SK-N-SH (cell line): ENCODE results near the gene RHBDF2. TPM values are rescaled to one million over a fixed set of nuclear protein-coding genes. Genes with fewer than 3 reads are reported as not detected.

Experiments
- CTCF ChIA-PET: fragments of 300-600, 350-600 bp; formaldehyde crosslinking; extraction: SDS; loops from one replicate; lab custom pipeline; 2021; lab: Yijun Ruan, JAX
- POLR2A ChIA-PET: fragments of 350-600 bp; sonication (Branson Sonifier 250); formaldehyde crosslinking; extraction: SDS; loops from one replicate; lab custom pipeline; 2020; ENCODE audit warnings: antibody characterized with exemption, inconsistent platforms; lab: Yijun Ruan, JAX
- DNase-seq: peaks from one replicate; pipeline ENCODE4 v3.0.0; 2012
- H2AFZ ChIP-seq: fragments of 200-600 bp; sonication (generic); 2 replicates; pipeline ENCODE4 v1.8.1; 2016; ENCODE audit warnings: antibody characterized with exemption, mild to moderate bottlenecking, low read depth
- H3F3A ChIP-seq: fragments of 200-600 bp; sonication (generic); replicated peaks from 2 replicates; pipeline ENCODE3; 2016; ENCODE audit warnings: antibody characterized with exemption, mild to moderate bottlenecking; ENCODE audit not compliant: insufficient read depth
- H3K27ac ChIP-seq, 2 experiments: fragments of 200-500 bp in 1 of 2; fragments of 200-600 bp in 1 of 2; sonication (Bioruptor generic) in 1 of 2; sonication (generic), shearing (Covaris generic) in 1 of 2; 2 replicates each; pipeline versions ENCODE4 v1.5.1 to v1.6.1; 2014 to 2016; ENCODE audit warnings: low read depth in 2 of 2, inconsistent platforms in 1 of 2, low read length in 1 of 2, mild to moderate bottlenecking in 1 of 2, mixed read lengths in 1 of 2
- H3K27me3 ChIP-seq: fragments of 200-600 bp; sonication (generic), shearing (Covaris generic); 2 replicates; pipeline ENCODE4 v1.6.1; 2016; ENCODE audit warnings: mixed run types; ENCODE audit not compliant: insufficient read depth
- H3K36me3 ChIP-seq, 2 experiments: fragments of 200-500 bp in 1 of 2; fragments of 200-600 bp in 1 of 2; sonication (Bioruptor generic) in 1 of 2; sonication (generic) in 1 of 2; replicated peaks in 1 of 2; 2 replicates each; pipeline versions ENCODE3 to v1.5.1; 2014 to 2016; ENCODE audit warnings: low read length in 1 of 2, mild to moderate bottlenecking in 1 of 2; ENCODE audit not compliant: insufficient read depth in 2 of 2, control insufficient read depth in 1 of 2
- H3K4me1 ChIP-seq, 2 experiments: fragments of 200-500 bp in 1 of 2; fragments of 200-600 bp in 1 of 2; sonication (Bioruptor generic) in 1 of 2; sonication (generic), shearing (Covaris generic) in 1 of 2; 2 replicates each; pipeline versions ENCODE4 v1.5.1 to v1.6.1; 2014 to 2016; ENCODE audit warnings: low read depth in 1 of 2, low read length in 1 of 2, mixed run types in 1 of 2; ENCODE audit not compliant: insufficient read depth in 2 of 2, control insufficient read depth in 1 of 2
- H3K4me2 ChIP-seq: fragments of 200-600 bp; sonication (generic), shearing (Covaris generic); 2 replicates; pipeline ENCODE4 v1.6.1; 2017; ENCODE audit warnings: mixed run types
- H3K4me3 ChIP-seq, 2 experiments: fragments of 200-500 bp in 1 of 2; fragments of 200-600 bp in 1 of 2; sonication (Bioruptor generic) in 1 of 2; sonication (generic), shearing (Covaris generic) in 1 of 2; 2 replicates each; pipeline versions ENCODE4 v1.5.1 to v1.8.1; 2014 to 2016; ENCODE audit warnings: low read depth in 2 of 2, inconsistent platforms in 1 of 2, low read length in 1 of 2, mild to moderate bottlenecking in 1 of 2, mixed read lengths in 1 of 2, moderate library complexity in 1 of 2
- H3K79me2 ChIP-seq: fragments of 200-600 bp; sonication (generic); 2 replicates; pipeline ENCODE4 v1.8.1; 2017; ENCODE audit warnings: mild to moderate bottlenecking; ENCODE audit not compliant: insufficient read depth
- H3K9ac ChIP-seq: fragments of 200-600 bp; sonication (generic); 2 replicates; pipeline ENCODE4 v1.6.1; 2017; ENCODE audit warnings: mixed run types
- H3K9me2 ChIP-seq: fragments of 200-600 bp; sonication (generic); 2 replicates; pipeline ENCODE4 v1.6.1; 2017; ENCODE audit warnings: mixed run types
- H3K9me3 ChIP-seq: fragments of 200-600 bp; sonication (generic); 2 replicates; pipeline ENCODE4 v1.6.1; 2017; ENCODE audit warnings: mixed run types, mild to moderate bottlenecking, moderate library complexity
- H4K20me1 ChIP-seq: fragments of 200-600 bp; sonication (generic); 2 replicates; pipeline ENCODE4 v1.6.1; 2017; ENCODE audit warnings: mild to moderate bottlenecking, mixed run types; ENCODE audit not compliant: insufficient read depth
- CHD2 ChIP-seq: fragments of 150-350 bp; IDR thresholded peaks from 2 replicates; pipeline ENCODE4 v1.6.1; 2018; ENCODE audit warnings: low read length; ENCODE audit not compliant: partially characterized antibody
- ELF1 ChIP-seq: IDR thresholded peaks from 2 replicates; pipeline ENCODE4 v1.4.0; 2012
- EP300 ChIP-seq, 2 experiments: IDR thresholded peaks; 2 replicates each; pipeline versions ENCODE4 v1.4.0 to v1.6.1; 2012; ENCODE audit warnings: borderline replicate concordance in 1 of 2, low read depth in 1 of 2, low read length in 1 of 2
- FOSL2 ChIP-seq: IDR thresholded peaks from 2 replicates; pipeline ENCODE4 v1.4.0; 2012; ENCODE audit warnings: low read depth, mild to moderate bottlenecking, moderate library complexity, borderline replicate concordance
- FOXJ3 ChIP-seq: sonication (generic); formaldehyde crosslinking; IDR thresholded peaks from 2 replicates; pipeline ENCODE4 v1.5.1; 2020; ENCODE audit warnings: mild to moderate bottlenecking, missing genetic modification reagents
- JUND ChIP-seq: IDR thresholded peaks from 2 replicates; pipeline ENCODE4 v1.4.0; 2012
- MEF2A ChIP-seq: IDR thresholded peaks from 2 replicates; pipeline ENCODE4 v1.4.0; 2012; ENCODE audit warnings: low read depth, borderline replicate concordance
- NRF1 ChIP-seq: IDR thresholded peaks from 2 replicates; pipeline ENCODE4 v1.6.1; 2012; ENCODE audit warnings: low read depth, mild to moderate bottlenecking, low read length
- POLR2AphosphoS5 ChIP-seq: IDR thresholded peaks from 2 replicates; pipeline ENCODE4 v1.6.1; 2012; ENCODE audit warnings: low read depth, low read length
- RCOR1 ChIP-seq: fragments of 150-350 bp; IDR thresholded peaks from 2 replicates; pipeline ENCODE4 v1.6.1; 2017; ENCODE audit warnings: antibody characterized with exemption, low read length
- RFX5 ChIP-seq: IDR thresholded peaks from 2 replicates; pipeline ENCODE4 v1.6.1; 2012; ENCODE audit warnings: mild to moderate bottlenecking, improper control_type of control experiment, low read length
- SMC3 ChIP-seq: IDR thresholded peaks from 2 replicates; pipeline ENCODE4 v1.6.1; 2012; ENCODE audit warnings: low read depth, low read length, improper control_type of control experiment
- TAF1 ChIP-seq: IDR thresholded peaks from 2 replicates; pipeline ENCODE4 v1.6.1; 2012; ENCODE audit warnings: low read depth, mild to moderate bottlenecking, low read length, moderate library complexity, borderline replicate concordance
- TCF12 ChIP-seq: IDR thresholded peaks from 2 replicates; pipeline ENCODE4 v1.4.0; 2012
- TEAD4 ChIP-seq: IDR thresholded peaks from 2 replicates; pipeline ENCODE4 v1.4.0; 2012; ENCODE audit warnings: mild to moderate bottlenecking, borderline replicate concordance; ENCODE audit not compliant: insufficient read depth
- WGBS: methylation state at CpG from one replicate; pipeline ENCODE4 v1.1.6; 2017; ENCODE audit warnings: low lambda C conversion rate; 5-methylcytosine and 5-hydroxymethylcytosine counted together
- polyA plus RNA-seq, 3 experiments: library from polyadenylated mRNA; depleted of rRNA; stranded (reverse); fragments of >200 nt; gene quantifications; 2 replicates each; pipeline ENCODE4 v1.2.3, GENCODE V29; 2012
- TF ChIP-seq, protein P1 (sequence below): IDR thresholded peaks from 2 replicates; pipeline ENCODE4 v1.4.0; 2012; ENCODE audit warnings: low read depth
- TF ChIP-seq, protein P2 (sequence below): fragments of 150-350 bp; IDR thresholded peaks from 2 replicates; pipeline ENCODE4 v1.6.1; 2016; ENCODE audit warnings: mild to moderate bottlenecking, low read depth, low read length
- TF ChIP-seq, protein P3 (sequence below): IDR thresholded peaks from 2 replicates; pipeline ENCODE4 v1.4.0; 2012; ENCODE audit warnings: low read depth, borderline replicate concordance
- TF ChIP-seq, protein P4 (sequence below): IDR thresholded peaks from 2 replicates; pipeline ENCODE4; 2012

Gene RHBDF2
- polyA plus RNA-seq, 1 of the 3 experiments (the other 2 are of a cell fraction) = 16.1 TPM

DNA sequence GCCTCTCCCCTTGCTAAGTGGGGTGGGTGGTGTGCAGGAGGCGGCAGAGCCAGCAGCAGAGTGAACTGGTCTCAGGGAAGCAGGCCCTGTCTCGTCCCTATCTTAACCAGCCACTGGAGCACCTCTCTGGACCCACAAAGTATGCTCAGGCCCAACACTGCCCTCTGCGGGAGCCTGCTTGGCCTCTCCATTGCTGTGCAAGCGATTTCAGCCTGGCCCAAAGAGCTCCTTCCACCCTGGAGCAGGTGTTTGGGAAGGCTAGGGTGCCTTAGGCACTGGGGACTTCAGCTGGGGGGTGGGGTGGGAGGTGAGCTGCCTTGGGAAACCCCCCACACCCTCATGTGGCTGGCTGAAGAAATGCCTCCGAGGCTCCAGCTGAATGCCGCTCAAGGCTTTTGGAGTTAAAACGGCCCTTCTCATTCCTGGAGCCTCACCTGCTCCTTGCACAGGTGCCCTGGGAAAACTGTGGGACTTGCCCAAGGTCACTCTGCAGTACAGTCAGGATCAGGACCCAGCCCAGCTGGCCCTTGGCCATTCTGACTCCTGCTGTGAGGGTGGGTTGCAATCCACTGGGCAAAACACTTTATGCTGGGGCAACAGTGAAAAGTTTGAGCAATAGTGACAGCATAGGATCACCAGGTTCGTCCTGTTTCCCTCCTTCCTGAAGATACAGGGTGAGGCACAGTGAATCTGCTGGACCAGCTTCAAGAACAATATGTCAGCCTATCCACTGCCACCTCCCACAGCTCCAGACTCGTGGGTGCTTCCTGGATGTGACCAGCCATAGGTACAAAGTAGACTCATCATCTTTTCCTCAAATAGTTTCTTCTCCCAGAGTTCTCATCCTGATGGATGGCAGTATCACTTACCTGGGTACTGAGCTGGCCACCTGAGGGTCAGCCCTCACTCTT is 42.4 kb downstream of the RHBDF2 start (continued):
- TF ChIP-seq, protein P1, sequence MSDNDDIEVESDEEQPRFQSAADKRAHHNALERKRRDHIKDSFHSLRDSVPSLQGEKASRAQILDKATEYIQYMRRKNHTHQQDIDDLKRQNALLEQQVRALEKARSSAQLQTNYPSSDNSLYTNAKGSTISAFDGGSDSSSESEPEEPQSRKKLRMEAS = no peak
- no peak for TF ChIP-seq NRF1
- TF ChIP-seq FOXJ3 (CRISPR knock-in tag) = no peak

DNA sequence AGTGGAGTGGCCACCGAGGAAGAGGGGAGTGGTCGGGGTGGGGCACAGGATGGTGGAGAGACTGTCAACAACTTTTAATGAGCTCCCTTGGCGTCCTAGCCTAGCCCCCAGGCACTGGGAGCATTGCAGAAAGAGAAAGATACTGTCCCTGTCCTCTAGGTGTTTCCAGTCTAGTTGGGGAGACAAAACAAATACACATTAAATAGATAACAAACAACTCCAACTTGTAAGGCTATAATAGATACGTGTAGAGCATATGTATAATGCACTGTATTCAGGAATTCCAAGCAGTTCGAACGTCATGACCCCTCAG is 47.8 kb downstream of the RHBDF2 start:
- DNase-seq = no peak
- Histone ChIP-seq H3K4me2 (no peak overlapping the region), H3K9me3 (no peaks in the 10 kb centered on the region), H3K36me3 (no peaks in the 10 kb centered on the region), H3K27me3 (no peaks in the 10 kb centered on the region), H3K9ac (no peak overlapping the region), H3K4me1 (peaks cover 9 to 15% of the 10 kb centered on the region in 2 experiments), H3K79me2 (peaks cover 42% of the 10 kb centered on the region), H3K27ac (no peak overlapping the region), H4K20me1 (peaks cover 40% of the 10 kb centered on the region), H3K9me2 (no peaks in the 10 kb centered on the region), H3F3A (peaks cover 6% of the 10 kb centered on the region), H2AFZ (no peak overlapping the region), H3K4me3 (peak overlapping the region; percentile 74 to 95; a peak in 2 of 4 replicates)
- TF ChIP-seq TCF12 = no peak
- TF ChIP-seq EP300 (IDR thresholded peaks at IDR 0.05; ENCODE audit: borderline replicate concordance in 1 of 2, low read depth in 1 of 2, low read length in 1 of 2) = 0 out of 4 replicates have a peak, but pooled peaks of 1 of the 2 experiments have one; percentile 16
- CTCF ChIA-PET = interaction anchor here (0.6 to 56.8 kb wide), 27 partner anchors 9 to 335 kb away, joined by 3 to 1687 read pairs (median 7); partner anchors contain the start of genes AANAT, PRPSAP1 and RHBDF2
- POLR2A ChIA-PET = interaction anchor here (1.0 to 2.1 kb wide), 5 partner anchors 10 to 90 kb away, joined by 3 to 9 read pairs (median 5); no protein-coding TSS in a partner anchor
- 47% methylated on average over 6 of the region's 6 CpGs for WGBS

DNA sequence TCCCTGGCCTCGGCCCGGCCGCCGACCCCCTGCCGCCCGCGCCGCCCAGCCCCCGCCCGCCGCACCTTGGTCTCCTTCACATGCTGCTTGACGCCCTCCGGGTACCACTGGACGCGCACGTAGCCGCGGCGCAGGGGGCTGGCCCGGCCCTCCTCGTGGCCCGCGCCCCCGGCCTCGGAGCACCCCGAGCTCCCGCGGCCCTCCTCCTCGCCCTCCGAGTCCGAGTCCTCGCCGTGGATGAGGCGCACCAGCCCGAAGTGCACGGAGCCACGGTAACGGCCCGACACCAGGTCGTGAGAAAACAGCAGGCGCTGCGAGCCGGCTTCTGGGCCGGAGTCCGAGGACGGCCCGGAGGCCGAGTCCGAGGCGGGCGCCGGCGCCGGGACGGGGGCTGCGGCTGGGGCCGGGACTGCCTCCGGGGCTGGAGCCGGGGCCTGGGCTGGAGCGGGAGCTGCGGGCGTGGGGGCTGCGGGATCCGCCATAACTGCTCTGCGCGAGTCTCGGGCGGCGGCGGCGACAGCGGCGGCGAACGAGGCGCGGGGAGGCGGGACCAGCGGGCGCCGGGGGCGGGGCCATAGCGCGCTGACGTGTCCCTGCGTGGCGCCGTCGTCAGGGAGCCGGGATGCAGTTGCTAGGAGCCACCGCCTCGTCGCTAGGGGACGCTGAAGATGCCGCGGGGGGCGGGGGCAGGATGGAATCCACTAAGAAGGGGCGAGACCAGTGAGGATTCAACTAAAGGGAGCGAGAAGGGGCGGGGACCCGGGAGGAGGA is 48.4 kb downstream of the RHBDF2 start, which contains the start of gene UBE2O:
Gene UBE2O, minus strand, starts transcription at position 493 of the 771 bp plus-strand sequence. Its CDS starts 11 bp downstream, at position 482.
- POLR2A ChIA-PET = interaction anchor here (1.0 to 2.1 kb wide), 6 partner anchors 9 to 91 kb away, joined by 3 to 9 read pairs (median 4); no protein-coding TSS in a partner anchor
- Histone ChIP-seq H3K27me3 (no peaks in the 10 kb centered on the region), H4K20me1 (peaks cover 45% of the 10 kb centered on the region), H3K27ac (peak within 1 kb of the TSS; percentile 41 to 70), H3K79me2 (peaks cover 48% of the 10 kb centered on the region), H3K36me3 (no peaks in the 10 kb centered on the region), H3K9me3 (no peaks in the 10 kb centered on the region), H3K4me3 (peak within 1 kb of the TSS; percentile 74 to 95), H3K4me2 (peak within 1 kb of the TSS; percentile 85), H2AFZ (peak within 1 kb of the TSS; percentile 85), H3K9ac (peak within 1 kb of the TSS; percentile 81), H3F3A (peaks cover 6% of the 10 kb centered on the region), H3K9me2 (no peaks in the 10 kb centered on the region), H3K4me1 (peaks cover 14 to 21% of the 10 kb centered on the region in 2 experiments)
- WGBS = under 1% methylated on average over 60 of the region's 101 CpGs
- DNase-seq = peak; percentile 100
- CTCF ChIA-PET = interaction anchor here (0.6 to 56.8 kb wide), 25 partner anchors 9 to 229 kb away, joined by 3 to 1687 read pairs (median 9); partner anchors contain the start of genes AANAT and RHBDF2
- TF ChIP-seq SMC3 (peak; percentile 29; the same call in 1 of the 2 replicates), POLR2AphosphoS5 (peak; percentile 54; the same call in 1 of the 2 replicates), CHD2 (peak; percentile 70), FOSL2 (no peak), MEF2A (no peak), NRF1 (0 out of 2 replicates have a peak, but pooled peaks have one; percentile 31), TEAD4 (no peak), RCOR1 (peak; percentile 97), TAF1 (peak; percentile 93), RFX5 (no peak), JUND (no peak), ELF1 (no peak)
- TF ChIP-seq, protein P2, sequence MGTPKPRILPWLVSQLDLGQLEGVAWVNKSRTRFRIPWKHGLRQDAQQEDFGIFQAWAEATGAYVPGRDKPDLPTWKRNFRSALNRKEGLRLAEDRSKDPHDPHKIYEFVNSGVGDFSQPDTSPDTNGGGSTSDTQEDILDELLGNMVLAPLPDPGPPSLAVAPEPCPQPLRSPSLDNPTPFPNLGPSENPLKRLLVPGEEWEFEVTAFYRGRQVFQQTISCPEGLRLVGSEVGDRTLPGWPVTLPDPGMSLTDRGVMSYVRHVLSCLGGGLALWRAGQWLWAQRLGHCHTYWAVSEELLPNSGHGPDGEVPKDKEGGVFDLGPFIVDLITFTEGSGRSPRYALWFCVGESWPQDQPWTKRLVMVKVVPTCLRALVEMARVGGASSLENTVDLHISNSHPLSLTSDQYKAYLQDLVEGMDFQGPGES = no peak
- TF ChIP-seq, protein P3, sequence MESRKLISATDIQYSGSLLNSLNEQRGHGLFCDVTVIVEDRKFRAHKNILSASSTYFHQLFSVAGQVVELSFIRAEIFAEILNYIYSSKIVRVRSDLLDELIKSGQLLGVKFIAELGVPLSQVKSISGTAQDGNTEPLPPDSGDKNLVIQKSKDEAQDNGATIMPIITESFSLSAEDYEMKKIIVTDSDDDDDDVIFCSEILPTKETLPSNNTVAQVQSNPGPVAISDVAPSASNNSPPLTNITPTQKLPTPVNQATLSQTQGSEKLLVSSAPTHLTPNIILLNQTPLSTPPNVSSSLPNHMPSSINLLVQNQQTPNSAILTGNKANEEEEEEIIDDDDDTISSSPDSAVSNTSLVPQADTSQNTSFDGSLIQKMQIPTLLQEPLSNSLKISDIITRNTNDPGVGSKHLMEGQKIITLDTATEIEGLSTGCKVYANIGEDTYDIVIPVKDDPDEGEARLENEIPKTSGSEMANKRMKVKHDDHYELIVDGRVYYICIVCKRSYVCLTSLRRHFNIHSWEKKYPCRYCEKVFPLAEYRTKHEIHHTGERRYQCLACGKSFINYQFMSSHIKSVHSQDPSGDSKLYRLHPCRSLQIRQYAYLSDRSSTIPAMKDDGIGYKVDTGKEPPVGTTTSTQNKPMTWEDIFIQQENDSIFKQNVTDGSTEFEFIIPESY = no peak
- TF ChIP-seq, protein P4, sequence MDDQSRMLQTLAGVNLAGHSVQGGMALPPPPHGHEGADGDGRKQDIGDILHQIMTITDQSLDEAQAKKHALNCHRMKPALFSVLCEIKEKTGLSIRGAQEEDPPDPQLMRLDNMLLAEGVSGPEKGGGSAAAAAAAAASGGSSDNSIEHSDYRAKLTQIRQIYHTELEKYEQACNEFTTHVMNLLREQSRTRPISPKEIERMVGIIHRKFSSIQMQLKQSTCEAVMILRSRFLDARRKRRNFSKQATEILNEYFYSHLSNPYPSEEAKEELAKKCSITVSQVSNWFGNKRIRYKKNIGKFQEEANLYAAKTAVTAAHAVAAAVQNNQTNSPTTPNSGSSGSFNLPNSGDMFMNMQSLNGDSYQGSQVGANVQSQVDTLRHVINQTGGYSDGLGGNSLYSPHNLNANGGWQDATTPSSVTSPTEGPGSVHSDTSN = no peak
